GM18861 (cell line): ENCODE data around the gene VCX.
A peak's percentile ranks its signal among the peaks of the same experiment; 100 is the strongest.
"Not testable (repeated sequence)": the region's sequence is repeated elsewhere in the genome, so short reads cannot be mapped to it uniquely, and the experiment has no call there.

ENCODE experiments used
- ATAC-seq: cut with Tn5 transposase; IDR thresholded peaks from one replicate; pipeline ENCODE4 v1.9.1; 2021; ENCODE audit not compliant: unreplicated experiment

Gene VCX

GRCh38 chrX:7842871-7843270 lies at the start of gene VCX:
Gene VCX (plus strand): TSS chrX:7843171. CDS start chrX:7843204, 33 bp downstream.
- not testable (repeated sequence) for ATAC-seq

GRCh38 chrX:7798327-7798726 lies 44.6 kb upstream of the VCX start:
- no peak for ATAC-seq

DNA sequence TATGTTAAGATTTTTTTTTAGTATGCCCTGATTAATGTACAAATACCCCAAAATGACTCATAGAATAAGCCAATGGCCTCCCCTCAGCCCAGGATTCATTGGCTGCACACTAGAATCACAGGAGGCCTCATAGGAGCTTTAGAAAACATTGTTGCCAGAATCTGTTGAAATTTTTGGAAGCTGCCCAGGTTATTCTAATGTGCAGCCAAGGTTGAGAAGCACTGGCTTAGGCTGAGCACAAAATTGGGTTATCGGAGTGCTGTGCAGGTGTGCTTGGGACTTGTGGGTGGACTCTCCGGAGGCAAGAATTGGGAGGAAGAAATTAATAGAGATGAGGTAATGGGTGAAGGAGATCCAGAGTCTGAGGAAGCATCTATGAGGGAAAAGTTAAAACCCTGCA lies 41.3 kb upstream of the VCX start:
- ATAC-seq = no peak

DNA sequence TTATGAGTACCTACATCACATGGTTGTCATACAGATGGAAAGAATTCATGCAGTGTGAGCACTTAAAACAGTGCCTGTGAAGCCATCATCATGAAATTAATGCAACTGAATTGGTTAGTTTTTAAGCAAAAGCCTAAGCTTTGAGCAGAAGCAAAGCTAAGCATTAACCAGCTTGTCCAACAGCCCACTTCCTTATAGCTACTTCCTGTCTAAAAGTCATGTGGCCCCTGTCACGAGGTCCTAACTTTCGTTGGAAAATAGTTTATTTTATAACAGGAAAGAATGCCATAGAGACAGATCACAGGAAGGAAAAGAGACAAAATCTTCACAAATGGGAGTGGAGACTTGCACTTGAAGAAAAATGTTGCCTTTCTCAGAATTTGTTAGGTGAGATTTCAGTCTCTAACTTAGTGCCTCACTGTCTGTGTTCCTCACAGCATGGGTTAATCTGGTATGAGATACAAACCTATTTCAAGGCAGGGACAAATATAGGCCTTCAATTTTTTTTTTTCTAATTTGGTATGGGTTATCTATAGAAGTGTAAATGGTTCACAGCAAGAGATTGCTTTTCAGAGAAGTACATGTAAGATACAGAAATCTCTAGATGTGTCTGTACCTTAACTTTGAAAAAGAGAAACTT lies 27.7 kb upstream of the VCX start:
- peak; percentile 58 for ATAC-seq

GRCh38 chrX:7828594-7828993 lies 14.4 kb upstream of the VCX start:
- ATAC-seq = peak; percentile 69

- no peak for ATAC-seq
These were observed 1.7 kb upstream of the VCX start for GRCh38 chrX:7841084-7841805.

DNA sequence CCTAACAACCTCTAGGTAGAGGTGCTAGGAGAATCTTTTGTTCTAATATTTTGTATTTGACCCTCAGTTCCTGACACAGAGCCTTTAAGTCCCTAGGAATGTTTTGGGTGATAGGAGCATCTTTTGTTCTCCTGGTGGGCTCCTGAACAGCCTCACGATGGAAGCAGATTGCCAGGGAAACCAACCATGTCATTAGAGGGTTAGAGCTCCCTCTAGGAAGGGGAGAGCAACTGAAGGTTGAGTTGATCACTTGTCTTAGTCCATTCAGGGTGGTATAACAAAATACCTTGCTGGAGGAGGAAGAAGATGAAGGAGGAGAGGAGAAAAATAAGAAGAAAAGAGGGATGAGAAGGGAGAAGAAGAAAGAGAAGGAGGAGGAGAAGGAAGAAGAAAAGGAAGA lies 9.2 kb downstream of the VCX start:
- no peak for ATAC-seq

DNA sequence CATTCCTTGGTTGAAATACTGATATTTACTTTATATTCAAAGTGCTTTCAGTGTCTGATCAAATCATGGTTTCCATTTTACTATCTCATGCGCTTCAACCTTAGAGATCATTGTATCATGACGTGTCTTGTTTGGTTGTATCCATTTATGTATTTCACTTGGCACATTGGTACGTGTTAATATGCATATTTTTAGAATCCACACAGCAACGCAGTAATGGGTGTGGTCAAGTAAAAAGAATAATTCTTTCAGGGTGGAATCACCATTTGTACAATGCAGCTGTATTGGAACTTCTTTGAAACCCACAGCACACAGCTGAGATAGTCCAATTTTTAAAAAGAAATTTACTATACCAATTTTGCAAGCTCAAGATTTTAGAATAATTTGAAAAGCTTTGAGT lies 29.1 kb downstream of the VCX start:
- no peak for ATAC-seq

DNA sequence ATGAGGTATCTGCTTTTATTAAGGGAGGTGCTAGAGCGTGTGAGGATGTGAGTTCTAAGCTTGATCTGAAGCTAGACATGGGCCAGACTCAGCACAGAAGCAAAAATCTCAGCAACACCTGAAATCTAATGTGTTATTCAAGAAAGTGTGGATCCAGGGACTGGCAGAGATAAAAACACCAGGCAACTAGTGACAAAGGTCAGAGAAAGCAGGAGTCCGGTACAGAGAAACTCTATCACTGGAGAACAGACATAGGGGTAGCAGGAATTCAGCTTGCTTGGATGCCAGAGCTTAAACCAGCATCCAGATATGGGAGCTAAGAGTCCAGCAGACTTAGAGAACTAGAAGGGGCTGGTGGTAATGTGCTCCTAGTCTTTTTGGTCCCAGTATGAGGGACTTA lies 34.0 kb downstream of the VCX start:
- no peak for ATAC-seq

- no peak for ATAC-seq
These were observed 46.2 kb downstream of the VCX start for GRCh38 chrX:7889135-7889534.

DNA sequence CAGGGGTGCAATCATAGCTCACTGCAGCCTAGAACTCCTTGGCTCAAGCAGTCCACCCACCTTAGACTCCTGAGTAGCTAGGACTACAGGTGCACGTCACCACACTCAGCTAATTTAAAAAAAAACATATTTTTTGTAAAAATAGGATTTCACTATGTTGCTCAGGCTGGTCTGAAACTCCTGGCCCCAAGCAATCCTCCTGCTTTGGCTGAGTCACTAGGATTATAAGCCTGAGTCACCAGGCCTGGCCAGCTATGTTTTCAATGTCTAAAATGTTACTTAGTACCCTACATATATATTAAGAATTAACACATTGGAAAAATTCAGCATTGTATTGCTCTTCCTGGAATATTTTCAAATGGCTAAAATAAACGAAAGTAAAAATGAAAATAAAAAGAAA lies 46.7 kb downstream of the VCX start:
- no peak for ATAC-seq

DNA sequence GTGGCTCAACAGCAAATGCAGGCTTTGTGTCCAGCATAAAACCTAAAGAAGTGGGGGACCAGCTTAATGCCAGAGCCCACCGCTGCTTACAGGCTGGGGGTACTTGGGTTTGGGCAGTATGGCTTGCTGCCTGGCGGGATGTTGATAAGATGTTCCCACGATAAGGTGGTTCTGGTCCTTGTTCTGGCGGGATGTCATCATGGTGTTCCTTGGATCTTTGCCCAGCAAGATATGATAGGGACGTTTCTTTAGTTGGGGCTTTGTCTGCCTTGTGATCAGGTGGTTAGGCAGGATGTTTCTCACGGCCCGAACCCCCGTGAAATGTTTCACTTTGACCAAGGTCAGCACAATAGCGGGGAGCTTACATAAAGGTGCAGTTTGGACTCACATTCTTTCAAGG lies 49.0 kb downstream of the VCX start:
- ATAC-seq = no peak
